Measurements from ENCODE around the gene PTPRE.

Gene PTPRE

GRCh38 chr10:127932521-127933270, 25.8 kb downstream of the PTPRE start:
- no peak for DNase-seq

GRCh38 chr10:127933271-127933670, 26.4 kb downstream of the PTPRE start:
- DNase-seq = no peak

GRCh38 chr10:127934383-127934782, 27.5 kb downstream of the PTPRE start:
- DNase-seq = no peak

- no peak for DNase-seq
These were observed 28.2 kb downstream of the PTPRE start for GRCh38 chr10:127935071-127935561.

GRCh38 chr10:127937069-127937468, 30.2 kb downstream of the PTPRE start:
- no peak for DNase-seq

- DNase-seq = no peak
These were observed 31.1 kb downstream of the PTPRE start for GRCh38 chr10:127937915-127938463.

GRCh38 chr10:127939786-127940330, 33.0 kb downstream of the PTPRE start:
- DNase-seq = no peak

- no peak for DNase-seq
These were observed 34.1 kb downstream of the PTPRE start for GRCh38 chr10:127940866-127941640.

GRCh38 chr10:127942811-127943210, 35.9 kb downstream of the PTPRE start:
- DNase-seq = no peak

- DNase-seq = no peak
These were observed 36.5 kb downstream of the PTPRE start for GRCh38 chr10:127943336-127943910.

- no peak for DNase-seq
These were observed 37.4 kb downstream of the PTPRE start for GRCh38 chr10:127944256-127944655.

GRCh38 chr10:127945341-127945758, 38.4 kb downstream of the PTPRE start:
- no peak for DNase-seq

GRCh38 chr10:127945948-127946711, 39.2 kb downstream of the PTPRE start:
- no peak for DNase-seq

GRCh38 chr10:127947211-127947610, 40.3 kb downstream of the PTPRE start:
- DNase-seq = no peak

- DNase-seq = no peak
These were observed 41.9 kb downstream of the PTPRE start for GRCh38 chr10:127948791-127949190.

GRCh38 chr10:127949831-127950230, 42.9 kb downstream of the PTPRE start:
- DNase-seq = no peak

GRCh38 chr10:127951861-127952574, 45.1 kb downstream of the PTPRE start:
- DNase-seq = no peak

GRCh38 chr10:127952575-127952869, 45.6 kb downstream of the PTPRE start:
- DNase-seq = no peak

GRCh38 chr10:127952918-127953317, 46.0 kb downstream of the PTPRE start:
- DNase-seq = no peak

GRCh38 chr10:127953876-127954275, 47.0 kb downstream of the PTPRE start:
- DNase-seq = no peak

GRCh38 chr10:127959428-127959827, 52.5 kb downstream of the PTPRE start:
- no peak for DNase-seq

GRCh38 chr10:127961071-127961470, 54.2 kb downstream of the PTPRE start:
- no peak for DNase-seq
